Trophoblast cell (in vitro differentiated cells and primary cell): Measurements from ENCODE around the gene HDDC3.
"Not testable (repeated sequence)": the region's sequence is repeated elsewhere in the genome, so short reads cannot be mapped to it uniquely, and the experiment has no call there.

Source experiments
- DNase-seq, 2 donors: peaks; one replicate each; pipeline ENCODE4 v3.0.0-alpha.2; 2016
- H2AFZ ChIP-seq: 2 replicates; pipeline ENCODE4 v1.6.1; 2013; ENCODE audit warnings: low read length, moderate library complexity, mild to moderate bottlenecking; ENCODE audit not compliant: insufficient read depth, poor library complexity
- H2AK5ac ChIP-seq: 2 replicates; pipeline ENCODE4 v1.6.1; 2013; ENCODE audit warnings: mild to moderate bottlenecking, low read length
- H2BK120ac ChIP-seq: 2 replicates; pipeline ENCODE4 v1.6.1; 2013; ENCODE audit warnings: low read length, mild to moderate bottlenecking, moderate library complexity; ENCODE audit not compliant: insufficient read depth, poor library complexity
- H2BK12ac ChIP-seq: 2 replicates; pipeline ENCODE4 v1.6.1; 2013; ENCODE audit warnings: mild to moderate bottlenecking, low read length, moderate library complexity
- H2BK5ac ChIP-seq: 2 replicates; pipeline ENCODE4 v1.6.1; 2013; ENCODE audit warnings: low read length, low read depth, moderate library complexity, mild to moderate bottlenecking; ENCODE audit not compliant: poor library complexity
- H3K14ac ChIP-seq: 2 replicates; pipeline ENCODE4 v1.6.1; 2013; ENCODE audit warnings: mild to moderate bottlenecking, low read length
- H3K18ac ChIP-seq: 2 replicates; pipeline ENCODE4 v1.6.1; 2013; ENCODE audit warnings: mild to moderate bottlenecking, low read length
- H3K23ac ChIP-seq: 2 replicates; pipeline ENCODE4 v1.6.1; 2013; ENCODE audit warnings: low read length
- H3K27ac ChIP-seq: 2 replicates; pipeline ENCODE4 v1.5.1; 2013; ENCODE audit warnings: low read depth, mild to moderate bottlenecking, inconsistent platforms, low read length, moderate library complexity
- H3K27me3 ChIP-seq: 2 replicates; pipeline ENCODE4 v1.6.1; 2013; ENCODE audit warnings: inconsistent platforms, mild to moderate bottlenecking, low read length, moderate library complexity; ENCODE audit not compliant: insufficient read depth
- H3K36me3 ChIP-seq, 2 experiments: 1 replicate in 1 of 2; 2 replicates in 1 of 2; pipeline ENCODE4 v1.6.1; 2013; ENCODE audit warnings: low read length in 2 of 2, mild to moderate bottlenecking in 2 of 2, moderate library complexity in 1 of 2; ENCODE audit not compliant: insufficient read depth in 2 of 2, control insufficient read depth in 1 of 2
- H3K4ac ChIP-seq: 2 replicates; pipeline ENCODE4 v1.6.1; 2013; ENCODE audit warnings: low read depth, mild to moderate bottlenecking, low read length, moderate library complexity
- H3K4me1 ChIP-seq, 2 experiments: 1 replicate in 1 of 2; 2 replicates in 1 of 2; pipeline ENCODE4 v1.6.1; 2013; ENCODE audit warnings: low read length in 2 of 2, mild to moderate bottlenecking in 2 of 2, moderate library complexity in 1 of 2; ENCODE audit not compliant: insufficient read depth in 2 of 2, control insufficient read depth in 1 of 2
- H3K4me2 ChIP-seq: 2 replicates; pipeline ENCODE4 v1.6.1; 2013; ENCODE audit warnings: inconsistent platforms, mild to moderate bottlenecking, low read length, moderate library complexity
- H3K4me3 ChIP-seq: 2 replicates; pipeline ENCODE4 v1.5.1; 2013; ENCODE audit warnings: mild to moderate bottlenecking, low read depth, low read length, inconsistent platforms
- H3K79me1 ChIP-seq: one replicate; pipeline ENCODE4 v1.6.1; 2013; ENCODE audit warnings: low read length
- H3K79me2 ChIP-seq: 2 replicates; pipeline ENCODE4 v1.6.1; 2013; ENCODE audit warnings: low read length, mild to moderate bottlenecking; ENCODE audit not compliant: control insufficient read depth, insufficient read depth, poor library complexity
- H3K9ac ChIP-seq: 2 replicates; pipeline ENCODE4 v1.6.1; 2013; ENCODE audit warnings: mild to moderate bottlenecking, low read length
- H3K9me3 ChIP-seq: 2 replicates; pipeline ENCODE4 v1.6.1; 2013; ENCODE audit warnings: low read depth, mild to moderate bottlenecking, control low read depth, inconsistent platforms, low read length; ENCODE audit not compliant: insufficient read depth
- H4K12ac ChIP-seq: 2 replicates; pipeline ENCODE4 v1.6.1; 2013; ENCODE audit warnings: low read depth, mild to moderate bottlenecking, low read length, moderate library complexity
- H4K8ac ChIP-seq: 2 replicates; pipeline ENCODE4 v1.6.1; 2013; ENCODE audit warnings: low read depth, mild to moderate bottlenecking, low read length, moderate library complexity
- H4K91ac ChIP-seq: one replicate; pipeline ENCODE4 v1.6.1; 2013; ENCODE audit warnings: low read depth, mild to moderate bottlenecking, low read length, moderate library complexity
- WGBS: extraction: QIAGEN DNeasy Blood & Tissue Kit; methylation state at CpG from one replicate; pipeline ENCODE4 v1.1.7; 2013; ENCODE audit warnings: missing lambda C conversion rate; ENCODE audit not compliant: insufficient read length, insufficient coverage; ENCODE audit errors: extremely low coverage; 5-methylcytosine and 5-hydroxymethylcytosine counted together

HDDC3 gene

DNA sequence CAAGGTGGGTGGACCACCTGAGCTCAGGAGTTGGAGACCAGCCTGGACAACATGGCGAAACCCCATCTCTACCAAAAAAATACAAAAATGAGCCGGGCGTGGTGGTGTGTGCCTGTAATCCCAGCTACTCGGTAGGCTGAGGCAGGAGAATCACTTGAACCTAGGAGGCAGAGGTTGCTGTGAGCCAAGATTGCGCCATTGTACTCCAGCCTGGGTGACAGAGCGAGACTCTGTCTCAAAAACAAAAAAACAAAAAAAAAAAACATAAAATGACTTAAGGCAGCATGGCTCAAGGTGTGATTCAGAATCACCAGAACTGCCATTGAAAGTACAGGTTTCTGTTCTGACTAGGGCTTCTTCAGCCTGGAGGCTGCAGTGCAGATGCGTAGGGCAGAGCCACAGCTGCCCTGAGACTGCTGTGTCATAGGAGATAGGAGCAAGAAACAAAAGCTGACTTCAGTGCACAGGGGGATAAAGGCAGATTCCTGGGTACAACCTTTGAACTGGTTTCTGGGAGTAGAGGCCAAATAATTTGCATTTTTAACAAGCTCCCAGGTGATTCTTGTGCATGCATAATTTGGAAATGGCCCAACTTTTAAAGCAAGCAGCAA, 9.5 kb downstream of the HDDC3 start:
- H3K18ac ChIP-seq, H3K9ac ChIP-seq, H2BK5ac ChIP-seq, H3K4me2 ChIP-seq, H3K9me3 ChIP-seq, H3K4me3 ChIP-seq, H4K8ac ChIP-seq, H3K4me1 ChIP-seq, H3K4ac ChIP-seq, DNase-seq, H4K12ac ChIP-seq, H3K79me1 ChIP-seq, H3K79me2 ChIP-seq, H3K27ac ChIP-seq, H3K27me3 ChIP-seq, H2BK120ac ChIP-seq, H4K91ac ChIP-seq, H2AK5ac ChIP-seq, H2AFZ ChIP-seq, H3K23ac ChIP-seq, H2BK12ac ChIP-seq, H3K14ac ChIP-seq: not testable (repeated sequence)
- H3K36me3 ChIP-seq: peaks cover 25 to 26% of the 10 kb centered on the region in 2 experiments
- WGBS: no CpG with 5 or more reads among the region's 7 CpGs

DNA sequence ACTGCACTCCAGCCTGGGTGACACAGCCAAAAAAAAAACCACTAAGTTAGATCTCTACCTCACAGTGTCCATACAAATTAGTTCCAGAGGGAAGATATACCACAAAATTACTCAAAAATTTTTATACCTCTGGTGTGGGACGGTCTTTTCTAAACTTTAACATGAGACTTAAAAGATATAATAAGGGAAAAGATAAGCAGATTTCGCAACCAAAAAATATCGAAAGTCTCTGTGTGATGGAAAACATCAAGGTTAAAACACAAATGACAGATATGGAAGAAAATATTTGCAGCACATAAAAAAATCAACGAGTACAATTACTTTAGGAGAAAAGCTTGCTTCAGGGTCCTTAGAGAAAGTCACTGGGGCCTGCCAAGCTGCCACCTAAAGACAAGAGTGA, 10.5 kb downstream of the HDDC3 start:
- H3K9me3 ChIP-seq: no peaks in the 10 kb centered on the region
- no peaks in the 10 kb centered on the region for H3K4me1 ChIP-seq
- no peak for DNase-seq
- no peak overlapping the region for H3K23ac ChIP-seq
- no peaks in the 10 kb centered on the region for H3K79me2 ChIP-seq
- no peak overlapping the region for H2BK5ac ChIP-seq
- H3K4me3 ChIP-seq: no peak overlapping the region
- H2AFZ ChIP-seq: no peak overlapping the region
- H4K12ac ChIP-seq: no peak overlapping the region
- H3K27ac ChIP-seq: no peak overlapping the region
- no peak overlapping the region for H4K8ac ChIP-seq
- WGBS: no CpG with 5 or more reads among the region's 4 CpGs
- H2BK12ac ChIP-seq: no peak overlapping the region
- H3K4ac ChIP-seq: no peak overlapping the region
- no peak overlapping the region for H2AK5ac ChIP-seq
- H2BK120ac ChIP-seq: no peak overlapping the region
- H4K91ac ChIP-seq: no peak overlapping the region
- no peak overlapping the region for H3K18ac ChIP-seq
- no peak overlapping the region for H3K14ac ChIP-seq
- H3K27me3 ChIP-seq: no peaks in the 10 kb centered on the region
- no peak overlapping the region for H3K9ac ChIP-seq
- no peaks in the 10 kb centered on the region for H3K79me1 ChIP-seq
- H3K36me3 ChIP-seq: peaks cover 31 to 32% of the 10 kb centered on the region in 2 experiments
- no peak overlapping the region for H3K4me2 ChIP-seq

DNA sequence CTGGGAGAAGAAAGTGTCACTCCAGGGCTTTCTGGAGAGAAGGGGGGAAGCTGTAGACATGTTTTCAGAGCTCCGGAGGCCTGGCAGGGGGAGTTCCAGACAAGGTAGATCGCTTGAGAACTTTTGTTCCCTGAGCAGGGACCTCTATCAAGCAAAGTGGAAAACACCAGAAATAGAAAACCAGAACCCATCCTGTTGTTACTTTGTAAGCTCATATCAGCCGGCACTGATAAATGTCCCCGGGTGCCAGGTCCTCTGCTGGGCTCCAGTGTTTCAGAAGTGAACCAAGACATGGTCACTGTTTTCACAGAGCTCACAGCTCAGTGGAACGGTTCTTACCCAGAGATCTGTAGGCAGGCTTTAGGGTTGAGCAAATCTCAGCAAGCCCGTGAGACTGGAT, 13.5 kb downstream of the HDDC3 start:
- no peak for DNase-seq
- H3K23ac ChIP-seq: no peak overlapping the region
- H2AFZ ChIP-seq: no peak overlapping the region
- no peak overlapping the region for H3K4me3 ChIP-seq
- no peak overlapping the region for H3K9ac ChIP-seq
- H2BK5ac ChIP-seq: no peak overlapping the region
- no peak overlapping the region for H4K91ac ChIP-seq
- H3K18ac ChIP-seq: no peak overlapping the region
- WGBS: no CpG with 5 or more reads among the region's 6 CpGs
- H3K4ac ChIP-seq: no peak overlapping the region
- H3K9me3 ChIP-seq: no peaks in the 10 kb centered on the region
- H3K27ac ChIP-seq: no peak overlapping the region
- H3K4me2 ChIP-seq: no peak overlapping the region
- H3K79me2 ChIP-seq: no peaks in the 10 kb centered on the region
- no peak overlapping the region for H2BK120ac ChIP-seq
- no peak overlapping the region for H2BK12ac ChIP-seq
- H3K4me1 ChIP-seq: no peaks in the 10 kb centered on the region
- H3K14ac ChIP-seq: no peak overlapping the region
- H4K8ac ChIP-seq: no peak overlapping the region
- H3K27me3 ChIP-seq: no peaks in the 10 kb centered on the region
- H2AK5ac ChIP-seq: no peak overlapping the region
- no peaks in the 10 kb centered on the region for H3K79me1 ChIP-seq
- H4K12ac ChIP-seq: no peak overlapping the region
- H3K36me3 ChIP-seq: peaks cover 38 to 45% of the 10 kb centered on the region in 2 experiments

DNA sequence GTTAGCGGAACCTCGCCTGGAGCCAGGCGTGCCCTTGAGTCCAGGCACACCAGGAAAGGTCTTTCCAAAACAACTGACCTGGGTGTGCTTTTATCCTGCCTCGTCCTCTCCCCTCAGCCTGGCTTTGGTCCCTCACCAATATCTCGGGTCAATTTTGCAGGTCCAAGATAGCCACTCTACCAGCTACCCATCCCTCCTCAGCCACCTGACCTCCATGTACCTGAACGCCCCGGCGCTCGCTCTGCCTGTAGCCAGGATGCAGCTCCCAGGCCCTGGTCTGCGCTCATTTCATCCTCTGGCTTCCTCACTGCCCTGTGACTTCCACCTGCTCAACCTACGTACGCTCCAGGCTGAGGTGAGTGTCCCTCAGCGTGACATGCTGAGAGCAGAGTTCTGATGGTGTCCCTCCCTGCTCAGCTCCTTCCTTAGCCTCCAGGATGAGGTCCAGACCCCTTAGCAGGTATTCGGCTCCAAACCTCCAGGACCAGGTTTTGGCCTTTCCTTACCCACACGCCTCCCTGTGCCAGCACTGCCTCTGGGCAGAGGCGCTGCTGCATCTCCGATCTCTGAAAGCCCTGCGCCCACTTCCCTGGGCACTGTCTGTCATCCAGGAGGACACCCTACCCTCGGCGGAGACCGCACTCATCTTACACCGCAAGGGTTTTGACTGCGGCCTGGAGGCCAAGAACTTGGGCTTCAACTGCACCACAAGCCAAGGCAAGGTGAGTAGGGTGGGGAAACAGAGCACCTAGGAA, 14.1 kb downstream of the HDDC3 start:
- Histone ChIP-seq H2BK12ac (no peak overlapping the region), H3K4me1 (no peaks in the 10 kb centered on the region), H2AFZ (no peak overlapping the region), H3K14ac (no peak overlapping the region), H2BK120ac (no peak overlapping the region), H3K9me3 (no peaks in the 10 kb centered on the region), H3K18ac (no peak overlapping the region), H3K27ac (no peak overlapping the region), H3K9ac (no peak overlapping the region), H3K79me1 (no peaks in the 10 kb centered on the region), H3K27me3 (no peaks in the 10 kb centered on the region), H3K23ac (no peak overlapping the region), H3K4ac (no peak overlapping the region), H4K91ac (no peak overlapping the region), H3K4me3 (no peak overlapping the region), H4K12ac (no peak overlapping the region), H2AK5ac (no peak overlapping the region), H4K8ac (no peak overlapping the region), H3K79me2 (no peaks in the 10 kb centered on the region), H3K4me2 (no peak overlapping the region), H2BK5ac (no peak overlapping the region), H3K36me3 (peaks cover 44 to 51% of the 10 kb centered on the region in 2 experiments)
- no peak for DNase-seq
- WGBS: no CpG with 5 or more reads among the region's 23 CpGs
